GM18861 (cell line): Measurements from ENCODE around the gene GAS7.
"Not testable (repeated sequence)": the region's sequence is repeated elsewhere in the genome, so short reads cannot be mapped to it uniquely, and the experiment has no call there.

Experiments
- ATAC-seq: cut with Tn5 transposase; IDR thresholded peaks from one replicate; pipeline ENCODE4 v1.9.1; 2021; ENCODE audit not compliant: unreplicated experiment

Gene GAS7

GRCh38 chr17:9922012-9922848 lies 276.2 kb downstream of the GAS7 start:
- ATAC-seq = no peak

DNA sequence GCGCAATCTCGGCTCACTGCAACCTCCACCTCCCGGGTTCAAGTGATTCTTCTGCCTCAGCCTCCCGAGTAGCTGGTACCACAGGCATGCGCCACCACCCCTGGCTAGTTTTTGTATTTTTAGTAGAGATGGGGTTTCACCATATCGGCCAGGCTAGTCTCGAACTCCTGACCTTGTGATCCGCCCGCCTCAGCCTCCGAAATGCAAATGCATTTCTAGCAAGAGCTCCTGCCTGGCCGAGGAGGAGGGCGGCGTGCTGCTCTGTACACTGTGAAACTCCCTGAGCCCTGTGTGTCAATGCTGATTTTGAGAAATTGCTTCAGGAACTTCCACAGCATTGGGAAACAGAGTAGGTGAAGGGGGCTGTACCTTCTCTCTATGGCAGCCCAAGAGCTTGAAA lies 277.2 kb downstream of the GAS7 start:
- ATAC-seq = not testable (repeated sequence)

- no peak for ATAC-seq
Measured at GRCh38 chr17:9918804-9919352, 279.5 kb downstream of the GAS7 start.

DNA sequence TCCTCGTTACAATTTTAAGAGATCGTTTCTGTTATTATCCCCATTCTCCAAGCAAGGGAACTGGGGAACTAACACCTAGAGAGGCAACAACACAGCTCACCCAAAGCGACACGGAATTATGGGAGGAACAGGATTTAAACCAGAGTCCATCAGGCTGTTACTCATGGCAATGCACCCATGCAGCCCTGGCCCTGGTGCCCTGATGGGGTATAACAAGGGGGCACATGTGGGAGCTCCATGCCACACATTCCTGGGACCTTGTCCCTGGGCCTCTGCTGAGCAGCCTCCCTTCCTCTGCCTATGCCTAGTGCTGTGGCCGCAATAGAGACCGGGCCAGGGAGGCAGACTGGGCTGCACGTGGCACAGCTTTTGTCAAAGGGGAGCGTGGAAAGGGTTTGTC lies 280.1 kb downstream of the GAS7 start:
- no peak for ATAC-seq

- no peak for ATAC-seq
Measured at GRCh38 chr17:9917801-9918200, 280.6 kb downstream of the GAS7 start.

DNA sequence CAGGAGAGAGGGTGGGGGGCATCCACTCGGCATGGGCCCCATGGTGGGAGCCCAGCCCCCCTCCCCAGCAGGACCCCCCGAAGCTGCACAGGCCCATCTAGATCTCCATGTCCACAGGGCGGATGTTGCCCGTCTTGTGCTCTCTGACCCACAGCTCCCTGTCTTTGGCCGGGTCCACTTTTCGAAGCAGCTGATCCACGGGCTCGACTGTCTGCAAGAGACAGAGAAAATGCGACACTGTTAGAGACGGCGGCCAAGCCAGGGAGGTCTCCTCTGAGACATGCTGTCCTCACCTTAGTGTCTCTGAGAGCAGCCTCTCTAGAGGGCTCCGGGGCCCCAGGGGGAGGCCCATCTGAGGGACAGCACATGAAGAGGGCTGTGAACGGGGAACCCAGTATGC lies 281.3 kb downstream of the GAS7 start:
- no peak for ATAC-seq

DNA sequence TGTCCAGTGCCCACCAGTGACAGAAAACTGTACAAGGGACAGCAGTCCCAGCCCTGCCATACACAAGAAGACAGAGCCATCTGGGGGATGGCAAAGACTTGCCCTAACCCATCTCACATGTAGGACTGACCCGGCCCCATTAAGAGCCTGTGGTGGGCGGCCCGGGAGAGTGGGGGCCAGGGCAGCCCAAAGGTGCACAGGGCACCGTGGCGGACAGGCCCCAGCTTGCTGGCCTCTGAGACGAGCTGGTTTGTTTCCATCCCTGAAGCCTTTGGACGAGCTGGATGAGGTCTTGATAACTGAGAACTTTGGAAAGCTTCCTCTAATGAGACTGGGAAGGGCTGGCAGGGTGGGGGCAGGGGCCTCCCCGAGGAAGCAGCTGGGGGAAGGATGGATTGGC lies 282.3 kb downstream of the GAS7 start:
- ATAC-seq = no peak

DNA sequence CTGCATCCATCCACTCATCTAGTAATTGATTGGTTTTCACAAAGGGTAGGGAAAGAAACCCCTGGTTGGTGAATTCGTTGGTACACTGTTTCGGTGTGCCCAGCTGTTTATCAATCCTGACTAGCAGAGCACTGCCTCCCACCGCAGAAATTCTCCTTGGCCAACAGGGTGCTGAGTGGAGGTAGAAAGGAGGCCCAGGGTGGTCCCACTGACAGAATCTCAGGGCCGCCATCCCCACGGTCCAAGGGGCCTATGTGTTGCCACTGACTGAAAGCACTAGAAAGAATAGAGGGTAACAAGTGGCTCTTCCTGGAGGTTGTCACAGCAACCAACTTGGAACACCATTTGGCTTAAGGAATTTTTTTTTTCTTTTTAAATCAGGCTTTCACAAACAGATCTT lies 284.9 kb downstream of the GAS7 start:
- no peak for ATAC-seq

DNA sequence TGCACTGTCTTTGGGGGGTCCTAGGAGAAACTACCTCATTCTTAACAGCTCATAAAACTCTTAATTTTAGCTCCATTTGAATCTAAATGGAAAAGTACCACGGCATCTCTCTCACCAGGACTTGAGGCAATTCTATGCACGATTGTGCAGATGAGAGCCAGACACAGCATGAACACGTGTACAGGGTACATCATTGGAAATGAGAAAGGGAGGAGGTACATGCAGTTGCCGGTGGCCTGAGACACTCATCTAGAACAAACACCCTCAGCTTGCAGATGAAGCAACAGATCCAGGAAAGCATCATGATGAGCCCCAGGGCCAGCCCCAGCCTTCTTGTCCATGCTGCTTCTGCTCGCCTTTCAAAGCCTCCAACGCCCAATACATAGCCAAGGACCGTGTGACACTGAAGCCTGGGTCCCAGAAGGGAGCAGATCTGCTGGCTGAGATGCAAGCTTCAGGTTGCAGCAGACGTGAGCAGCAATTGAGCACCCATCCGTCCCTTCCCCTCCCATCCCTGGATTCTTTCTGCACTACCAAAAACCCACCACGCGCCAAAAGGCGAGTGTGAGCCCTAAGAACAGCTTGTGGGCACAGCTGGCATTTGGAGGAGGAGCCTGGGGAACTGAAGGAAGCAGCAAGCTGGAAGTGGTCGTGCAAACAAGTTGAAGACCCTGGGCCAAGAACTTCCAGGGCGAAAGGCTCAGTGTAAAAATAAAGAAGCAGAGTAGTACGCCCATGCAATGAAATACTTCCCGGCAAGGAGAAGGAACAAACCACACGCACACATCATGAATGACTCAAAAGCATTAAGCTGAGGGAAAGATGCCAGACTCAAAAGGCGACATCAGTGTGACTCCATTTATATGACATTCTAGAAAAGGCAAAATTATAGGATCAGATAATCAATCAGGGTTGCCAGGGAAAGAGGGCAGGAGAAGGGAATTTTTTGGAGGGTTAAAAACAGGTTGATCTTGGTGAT lies 286.0 kb downstream of the GAS7 start:
- no peak for ATAC-seq

DNA sequence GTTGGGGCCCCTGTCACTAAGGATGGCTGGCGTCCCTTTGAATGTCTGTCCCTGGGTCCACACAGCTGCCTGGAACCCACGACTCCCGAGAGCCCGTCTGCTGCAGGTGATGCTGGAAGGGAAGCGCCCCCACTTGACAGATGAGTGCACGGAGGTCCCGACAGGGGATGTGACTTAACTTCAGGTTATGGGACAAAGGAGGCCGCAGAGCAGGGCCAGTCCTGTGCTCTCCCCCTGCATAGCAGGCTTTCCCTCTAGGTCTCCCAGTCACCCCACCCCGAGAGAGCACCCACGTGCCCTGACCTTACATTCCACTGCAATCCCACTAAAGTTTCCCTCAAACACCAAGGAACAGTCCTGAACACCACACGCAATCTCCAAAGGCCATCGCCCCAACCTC lies 287.3 kb downstream of the GAS7 start:
- no peak for ATAC-seq

- no peak for ATAC-seq
Measured at GRCh38 chr17:9908649-9909042, 289.8 kb downstream of the GAS7 start.

DNA sequence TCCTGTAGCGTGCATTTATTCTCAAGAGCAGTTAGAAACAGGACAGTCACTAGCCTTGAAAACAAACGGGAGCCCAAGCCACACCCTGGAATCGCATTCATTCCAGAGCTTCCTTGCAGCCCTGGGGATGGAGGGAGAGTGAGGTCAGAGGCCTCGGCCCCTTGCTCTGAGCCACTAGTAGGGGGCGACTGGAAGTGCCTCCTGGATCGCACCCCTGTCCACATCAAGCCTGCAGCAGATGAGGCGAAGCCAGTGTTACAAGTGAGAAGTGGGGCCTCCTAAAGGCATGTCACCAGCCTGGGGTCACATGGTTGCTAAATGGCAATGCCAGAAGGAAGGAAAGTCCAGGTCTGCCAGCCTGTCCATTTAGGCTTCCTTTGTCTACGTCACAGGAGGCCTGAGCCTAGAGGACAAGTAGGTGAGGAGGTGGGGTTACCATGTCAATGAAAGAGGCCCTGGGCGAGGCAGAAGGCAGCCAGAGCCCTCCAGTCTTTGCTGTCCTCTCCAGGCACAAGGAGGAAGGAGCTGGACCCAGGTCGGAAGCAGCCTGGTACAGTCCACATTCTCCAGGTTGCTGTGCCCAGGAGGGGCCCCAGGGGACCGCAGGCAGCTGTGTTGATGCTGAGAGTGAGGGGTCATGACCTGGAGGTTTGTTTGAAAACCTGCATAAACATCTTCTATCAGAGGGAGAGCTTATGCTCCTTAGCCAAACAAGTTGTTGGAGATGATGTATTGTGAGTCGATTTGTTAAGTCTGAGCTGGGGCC lies 290.3 kb downstream of the GAS7 start:
- ATAC-seq = no peak

GRCh38 chr17:9907131-9907530 lies 291.3 kb downstream of the GAS7 start:
- ATAC-seq = no peak

GRCh38 chr17:9906616-9907015 lies 291.8 kb downstream of the GAS7 start:
- ATAC-seq = no peak

DNA sequence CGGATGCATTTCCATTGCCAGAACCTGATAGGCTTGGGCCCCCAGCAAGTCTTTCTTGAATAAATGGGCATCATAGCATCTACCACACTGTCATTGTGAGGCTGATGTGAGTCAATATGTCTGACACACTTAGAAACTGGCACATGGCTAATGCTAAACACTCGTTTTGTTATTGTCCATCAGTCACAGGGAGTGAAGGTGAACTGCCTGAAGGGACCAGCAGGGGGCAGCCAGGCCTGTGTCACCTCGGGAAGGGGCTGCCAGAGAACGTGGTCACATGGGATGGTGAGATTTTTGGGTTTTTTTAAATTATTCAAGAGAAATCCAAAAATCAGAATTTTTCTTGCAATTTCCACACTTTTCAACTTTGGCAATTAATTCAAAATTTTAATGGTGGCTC lies 292.5 kb downstream of the GAS7 start:
- ATAC-seq = no peak

DNA sequence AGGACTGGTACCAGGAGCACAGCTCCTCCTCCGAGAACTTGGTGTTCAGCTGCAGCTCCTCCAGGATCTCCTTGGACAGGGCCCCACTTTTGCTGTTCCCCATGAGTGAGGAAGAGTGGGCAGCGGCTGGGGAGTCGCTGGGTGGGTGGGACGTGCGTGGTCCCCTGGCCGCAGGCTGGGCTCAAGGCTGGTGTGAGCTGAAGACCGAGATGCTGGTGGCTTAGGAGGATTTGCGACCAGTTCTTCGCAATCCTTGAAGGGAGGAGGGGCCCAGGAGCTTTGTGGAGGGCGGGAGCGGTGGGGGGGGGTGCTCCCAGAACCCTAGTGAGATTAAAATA lies 293.4 kb downstream of the GAS7 start, which contains the start of gene RCVRN:
Gene RCVRN, minus strand, starts transcription at position 194 of the 338 bp plus-strand sequence. Its CDS starts 91 bp downstream, at position 103.
- no peak for ATAC-seq

GRCh38 chr17:9904277-9905077 lies 293.9 kb downstream of the GAS7 start:
- no peak for ATAC-seq

DNA sequence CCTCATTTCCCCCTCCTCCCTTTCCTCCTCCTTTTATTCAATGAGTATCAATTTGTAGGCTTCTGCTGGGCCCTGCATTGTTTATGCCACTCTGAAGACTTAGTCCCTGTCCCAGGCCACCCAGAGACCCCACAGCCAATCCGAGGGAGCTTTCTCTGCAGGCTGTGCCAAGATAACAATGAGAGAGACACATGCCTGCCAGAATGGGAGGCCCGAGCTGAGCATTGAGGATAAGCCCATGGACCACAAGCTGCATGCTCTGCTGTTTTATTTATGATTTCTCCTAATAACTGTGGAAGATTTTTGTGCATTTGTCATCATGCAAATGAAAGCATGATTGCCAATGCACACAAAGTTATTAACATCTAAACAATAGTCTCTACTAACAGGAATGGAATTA lies 296.3 kb downstream of the GAS7 start:
- ATAC-seq = no peak

DNA sequence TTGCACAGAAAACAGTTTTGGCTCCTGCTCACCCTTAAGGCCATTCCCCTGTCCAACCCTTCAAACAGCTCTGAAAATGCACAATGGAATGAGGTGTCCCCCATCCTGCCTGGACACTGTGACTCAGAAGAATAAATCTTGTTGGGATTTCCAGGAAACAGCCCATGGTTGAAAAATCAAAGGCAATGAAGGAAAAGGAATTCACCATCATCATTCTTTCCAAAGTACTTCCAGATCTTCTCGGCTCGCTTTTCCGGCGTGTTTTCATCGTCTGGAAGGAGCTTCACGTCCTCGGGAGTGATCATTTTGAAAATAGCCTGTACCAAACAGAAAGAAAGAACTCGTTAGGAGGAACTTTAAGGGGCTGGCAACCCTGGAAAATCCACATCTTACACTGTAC lies 297.6 kb downstream of the GAS7 start:
- no peak for ATAC-seq

DNA sequence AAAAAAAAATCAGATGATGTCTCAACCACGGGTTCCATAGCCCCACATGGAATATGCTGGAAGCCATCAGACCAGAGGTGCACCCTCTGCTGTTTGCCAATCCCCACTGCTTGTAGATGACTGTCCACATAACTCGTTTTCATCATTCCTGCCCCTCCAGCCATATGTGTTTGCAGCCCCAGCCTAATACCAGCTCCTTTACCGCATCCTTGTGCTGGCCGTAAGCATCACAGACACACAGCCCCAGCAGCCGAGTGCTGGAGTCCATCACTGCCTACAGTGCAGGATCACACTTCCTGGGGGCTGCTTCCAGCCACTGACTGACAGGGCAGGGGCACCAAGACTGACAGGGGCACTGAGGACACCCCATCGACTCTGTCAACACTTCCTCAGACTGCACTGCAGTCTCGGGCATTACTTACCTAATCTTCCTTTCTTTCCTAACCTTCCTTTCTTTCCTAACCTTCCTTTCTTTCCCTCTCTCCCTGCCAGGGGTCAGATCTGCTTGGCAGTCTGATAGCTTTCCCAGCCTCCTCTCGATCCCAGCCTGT lies 298.3 kb downstream of the GAS7 start:
- no peak for ATAC-seq
